MV-4-11 (cell line): ENCODE measurements around the gene IQCH.

Source experiments
- DNase-seq: peaks from one replicate; lab custom pipeline; 2025; lab: John Stamatoyannopoulos, UW

The IQCH gene

GRCh38 chr15:67254238-67255175, at the start of gene IQCH, which contains the start of gene AAGAB:
Gene IQCH, plus strand, starts transcription at chr15:67254786. Its CDS starts 111 bp downstream, at chr15:67254897.
Gene AAGAB, minus strand, starts transcription at chr15:67254661. Its CDS starts 30 bp downstream, at chr15:67254631.
- DNase-seq = peak; percentile 91

- DNase-seq = no peak
Observed at GRCh38 chr15:67207555-67208207, 46.9 kb upstream of the IQCH start.

DNA sequence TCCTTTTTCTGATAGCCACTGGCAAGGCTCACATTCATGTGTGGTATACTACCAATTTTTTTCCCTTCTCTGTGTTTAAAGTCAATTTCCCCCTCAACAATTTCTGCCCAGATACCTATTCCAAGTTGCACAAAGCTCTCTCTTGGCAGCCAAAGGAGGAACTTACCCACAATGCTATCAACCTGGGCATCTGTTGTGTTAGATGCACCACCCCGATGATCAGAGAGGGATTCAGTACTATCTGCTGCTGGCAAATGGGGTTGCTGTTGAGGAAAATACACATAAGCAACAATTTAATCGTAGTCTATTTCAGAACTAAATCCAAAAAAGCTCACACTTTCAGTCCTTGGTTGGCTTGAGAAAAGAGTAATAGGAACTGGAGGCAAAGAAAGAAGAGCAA, 46.2 kb upstream of the IQCH start:
- no peak for DNase-seq

GRCh38 chr15:67210555-67211168, 43.9 kb upstream of the IQCH start:
- DNase-seq = no peak

GRCh38 chr15:67212684-67213367, 41.8 kb upstream of the IQCH start:
- DNase-seq = no peak

DNA sequence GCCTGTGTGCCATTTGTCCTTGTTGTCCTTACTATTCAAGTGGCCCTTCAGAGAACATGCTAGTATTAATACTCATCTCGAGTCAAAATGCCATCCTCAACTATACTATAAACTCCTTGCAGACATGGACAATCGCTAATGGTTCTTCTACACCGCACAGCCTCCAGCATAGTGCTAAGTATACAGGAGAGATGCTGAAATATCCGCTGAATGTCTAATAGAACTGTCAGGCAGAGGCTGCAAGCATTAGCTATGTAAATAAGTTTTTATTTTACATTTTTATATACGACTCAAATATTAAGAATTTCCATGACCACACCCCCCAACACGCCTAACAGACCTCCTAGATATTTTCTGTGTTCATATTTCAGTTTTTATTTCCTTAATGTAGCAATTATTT, 39.5 kb upstream of the IQCH start:
- no peak for DNase-seq

GRCh38 chr15:67216859-67217258, 37.7 kb upstream of the IQCH start:
- DNase-seq = no peak

DNA sequence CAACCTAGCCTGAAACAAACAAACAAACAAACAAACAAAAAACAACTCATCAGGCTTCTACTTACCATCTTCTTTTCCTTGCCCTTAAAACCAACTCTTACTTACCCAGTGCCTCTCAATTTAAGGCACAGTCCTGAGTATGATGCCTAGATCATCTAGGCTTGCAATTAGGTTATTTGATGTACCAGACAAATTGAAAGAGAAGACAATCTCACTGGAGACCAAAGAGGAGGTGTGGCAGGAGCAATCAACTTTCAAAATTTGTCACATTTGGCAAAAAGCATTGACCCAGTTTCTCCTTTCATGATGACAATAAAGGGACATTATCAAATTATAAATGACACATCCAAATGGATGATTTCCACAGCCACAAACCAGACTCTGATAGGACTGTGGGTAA, 36.2 kb upstream of the IQCH start:
- DNase-seq = no peak

- no peak for DNase-seq
Observed at GRCh38 chr15:67219288-67219687, 35.3 kb upstream of the IQCH start.

DNA sequence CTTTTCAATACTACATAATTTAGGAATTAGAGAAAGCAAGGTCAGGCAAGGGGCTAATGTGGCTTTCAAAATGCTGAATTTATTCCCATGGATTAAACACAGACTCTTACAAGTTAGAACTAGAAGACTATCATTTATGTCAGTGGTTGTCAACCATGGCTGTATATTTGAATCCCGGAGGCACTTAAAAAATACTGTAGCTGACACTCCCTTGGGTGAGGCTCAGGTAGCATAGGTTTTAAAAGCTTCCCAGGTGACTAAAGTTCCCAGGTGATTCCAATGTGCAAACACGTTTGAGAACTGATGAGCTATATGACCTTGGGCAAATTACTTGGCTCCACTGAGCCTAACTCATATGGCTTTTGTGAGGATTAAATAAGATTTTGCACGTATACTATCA, 29.7 kb upstream of the IQCH start:
- no peak for DNase-seq

- DNase-seq = no peak
Observed at GRCh38 chr15:67225336-67225735, 29.2 kb upstream of the IQCH start.

DNA sequence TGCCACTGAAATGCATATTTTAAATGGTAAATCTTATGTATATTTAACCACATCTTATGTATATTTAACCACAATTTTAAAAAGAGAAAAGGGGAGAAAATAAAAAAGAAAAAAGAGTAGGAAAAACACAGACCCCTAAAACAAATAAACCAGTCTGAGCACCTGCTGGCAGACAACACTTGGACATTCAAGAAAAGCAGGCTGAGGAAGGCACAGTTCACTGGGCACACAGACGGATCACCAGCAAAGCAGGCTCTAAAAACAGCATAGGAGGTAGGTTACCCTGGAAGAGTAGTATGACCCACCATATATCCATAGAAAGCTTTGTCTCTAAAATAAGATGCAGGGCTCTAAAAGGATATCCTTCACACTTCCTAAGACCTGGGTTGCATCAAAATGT, 27.2 kb upstream of the IQCH start:
- no peak for DNase-seq

DNA sequence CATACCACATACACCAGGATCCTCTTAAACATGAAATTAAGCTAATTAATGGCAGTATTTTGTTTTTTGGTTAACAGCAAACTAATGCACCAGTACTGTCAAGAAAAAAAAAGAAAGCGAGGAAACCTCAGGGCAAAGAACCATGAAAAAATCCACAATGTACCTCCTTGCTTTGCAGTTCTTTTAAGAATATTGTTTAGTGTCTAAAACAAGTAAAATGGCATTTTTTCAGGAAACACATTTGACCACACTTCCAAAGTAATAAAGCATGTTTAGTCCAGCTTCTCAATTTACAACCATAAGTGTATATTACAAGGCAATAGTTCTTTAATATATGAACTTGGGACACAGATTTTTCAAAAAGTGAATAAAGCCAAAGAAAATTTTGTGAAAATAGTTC, 26.7 kb upstream of the IQCH start:
- no peak for DNase-seq

DNA sequence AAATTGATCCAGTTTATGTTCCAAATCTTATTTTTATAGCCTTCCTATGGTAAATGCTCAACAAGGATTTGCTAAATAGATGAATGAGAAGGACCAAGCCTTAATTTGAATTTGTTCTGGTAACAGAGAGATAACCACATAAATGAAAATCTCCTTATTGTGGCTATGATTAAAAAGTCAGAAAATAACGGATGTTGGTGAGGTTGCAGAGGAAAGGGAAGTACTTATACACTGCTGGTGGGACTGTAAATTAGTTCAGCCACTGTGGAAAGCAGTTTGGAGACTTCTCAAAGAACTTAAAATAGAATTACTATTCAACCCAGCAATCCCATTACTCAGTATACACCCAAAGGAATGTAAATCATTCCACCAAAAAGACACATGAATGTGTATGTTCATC, 26.3 kb upstream of the IQCH start:
- DNase-seq = peak; percentile 44

GRCh38 chr15:67230504-67230903, 24.1 kb upstream of the IQCH start:
- DNase-seq = no peak

- no peak for DNase-seq
Observed at GRCh38 chr15:67232591-67232990, 22.0 kb upstream of the IQCH start.

- DNase-seq = peak; percentile 51
Observed at GRCh38 chr15:67240235-67241131, 14.1 kb upstream of the IQCH start.

- no peak for DNase-seq
Observed at GRCh38 chr15:67241132-67241855, 13.3 kb upstream of the IQCH start.

- DNase-seq = peak; percentile 77
Observed at GRCh38 chr15:67242708-67243111, 11.9 kb upstream of the IQCH start.

- DNase-seq = no peak
Observed at GRCh38 chr15:67244971-67245478, 9.6 kb upstream of the IQCH start.
